T-helper 2 cell treated with Interferon-gamma antibody and Interleukin-4, amounts not matched to agents 100 ng/mL and 5 ng/mL, for 36 hours (primary cell): Measurements from ENCODE around the gene PTPRN2. TPM values are rescaled to one million over a fixed set of nuclear protein-coding genes. Genes with fewer than 3 reads are reported as not detected.
"Not testable (repeated sequence)": the region's sequence is repeated elsewhere in the genome, so short reads cannot be mapped to it uniquely, and the experiment has no call there.

Experiments
- intact Hi-C: fragments of 100-400 bp; cut with micrococcal nuclease; formaldehyde crosslinking; loops from one replicate; pipeline ENCODE4 v1.15.1; 2023
- total RNA-seq: library from RNA; stranded (reverse); gene quantifications from 2 replicates; pipeline ENCODE4 v1.2.3, GENCODE V29; 2022

PTPRN2 gene
- total RNA-seq, 1 donor from 2014 or later, result 5.1 TPM

- intact Hi-C loops, result no loop called here
Observed at GRCh38 chr7:157729566-157729965, 858.1 kb downstream of the PTPRN2 start.

DNA sequence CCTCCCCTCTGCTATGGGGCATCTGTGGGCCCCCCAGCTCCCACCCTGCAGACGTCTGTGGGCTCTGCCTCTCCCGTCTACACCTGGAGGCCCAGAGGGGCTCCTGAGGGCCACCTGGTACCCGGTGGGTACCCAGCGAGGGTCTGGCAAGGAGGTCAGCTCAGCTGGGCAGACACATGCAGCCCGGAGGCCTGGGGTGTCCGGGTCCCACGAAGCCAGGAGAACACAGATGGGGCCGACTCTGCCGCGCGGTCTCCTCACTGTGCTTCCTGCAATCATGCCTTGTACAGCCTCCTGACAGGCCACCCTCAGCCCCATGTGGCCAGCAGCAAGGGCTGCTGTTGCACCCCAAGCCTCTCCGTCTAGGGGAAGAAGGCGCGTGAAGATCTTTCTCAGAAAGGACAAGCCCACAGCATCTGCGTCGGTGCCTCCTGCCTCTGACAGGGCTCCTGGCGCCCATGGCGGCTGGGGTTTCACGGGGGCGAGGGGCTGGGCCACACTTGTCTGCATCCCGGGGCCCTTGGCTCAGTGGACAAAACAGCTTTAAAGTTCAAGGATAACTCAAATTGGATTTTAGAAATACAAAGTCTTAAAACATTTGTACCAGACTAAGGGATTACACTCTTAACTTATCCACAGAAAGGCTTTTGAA lies 859.5 kb downstream of the PTPRN2 start:
- intact Hi-C loops, result no loop called here

GRCh38 chr7:157726764-157727163 lies 860.9 kb downstream of the PTPRN2 start:
- intact Hi-C loops, result no loop called here

GRCh38 chr7:157725312-157725711 lies 862.3 kb downstream of the PTPRN2 start:
- intact Hi-C loops, result not testable (repeated sequence)

GRCh38 chr7:157723205-157723604 lies 864.4 kb downstream of the PTPRN2 start:
- intact Hi-C loops, result no loop called here

GRCh38 chr7:157722137-157723060 lies 865.2 kb downstream of the PTPRN2 start:
- intact Hi-C loops, result no loop called here

DNA sequence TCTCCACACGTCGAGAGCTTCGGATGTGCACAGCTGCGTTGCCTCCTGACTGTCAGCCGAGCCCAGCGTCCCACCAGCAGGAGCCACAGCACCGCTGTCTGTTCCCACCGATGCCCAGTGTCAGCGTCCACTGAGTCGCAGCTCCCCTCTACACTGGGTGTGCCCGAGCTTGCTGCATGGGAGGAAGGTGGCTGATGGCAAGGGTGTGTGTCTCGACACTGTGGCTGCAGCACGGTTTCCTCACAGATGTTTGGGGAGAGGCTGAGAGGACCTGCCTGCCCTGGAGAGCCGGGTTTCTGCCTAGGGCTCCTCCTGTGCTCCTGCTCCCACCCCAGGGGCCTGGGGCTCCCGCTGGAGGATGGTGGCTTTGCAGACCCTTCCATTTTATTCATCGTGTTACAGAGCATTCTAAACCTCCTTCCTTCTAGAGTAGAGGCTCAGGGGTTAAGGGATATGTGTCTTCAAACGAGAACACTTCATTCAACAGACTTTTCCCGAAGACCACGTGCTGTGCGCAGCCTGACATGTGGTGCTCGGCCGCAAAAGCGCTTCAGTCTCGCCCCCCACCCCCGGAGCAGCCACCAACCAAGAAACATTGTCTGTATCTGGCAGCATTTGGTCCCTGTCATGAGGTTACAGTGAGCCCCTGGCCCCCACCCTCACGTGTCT lies 866.0 kb downstream of the PTPRN2 start:
- intact Hi-C loops, result no loop called here

GRCh38 chr7:157719705-157720655 lies 867.6 kb downstream of the PTPRN2 start:
- intact Hi-C loops, result no loop called here

- intact Hi-C loops, result no loop called here
Observed at GRCh38 chr7:157719008-157719682, 868.5 kb downstream of the PTPRN2 start.

- intact Hi-C loops, result no loop called here
Observed at GRCh38 chr7:157718303-157719007, 869.2 kb downstream of the PTPRN2 start.

DNA sequence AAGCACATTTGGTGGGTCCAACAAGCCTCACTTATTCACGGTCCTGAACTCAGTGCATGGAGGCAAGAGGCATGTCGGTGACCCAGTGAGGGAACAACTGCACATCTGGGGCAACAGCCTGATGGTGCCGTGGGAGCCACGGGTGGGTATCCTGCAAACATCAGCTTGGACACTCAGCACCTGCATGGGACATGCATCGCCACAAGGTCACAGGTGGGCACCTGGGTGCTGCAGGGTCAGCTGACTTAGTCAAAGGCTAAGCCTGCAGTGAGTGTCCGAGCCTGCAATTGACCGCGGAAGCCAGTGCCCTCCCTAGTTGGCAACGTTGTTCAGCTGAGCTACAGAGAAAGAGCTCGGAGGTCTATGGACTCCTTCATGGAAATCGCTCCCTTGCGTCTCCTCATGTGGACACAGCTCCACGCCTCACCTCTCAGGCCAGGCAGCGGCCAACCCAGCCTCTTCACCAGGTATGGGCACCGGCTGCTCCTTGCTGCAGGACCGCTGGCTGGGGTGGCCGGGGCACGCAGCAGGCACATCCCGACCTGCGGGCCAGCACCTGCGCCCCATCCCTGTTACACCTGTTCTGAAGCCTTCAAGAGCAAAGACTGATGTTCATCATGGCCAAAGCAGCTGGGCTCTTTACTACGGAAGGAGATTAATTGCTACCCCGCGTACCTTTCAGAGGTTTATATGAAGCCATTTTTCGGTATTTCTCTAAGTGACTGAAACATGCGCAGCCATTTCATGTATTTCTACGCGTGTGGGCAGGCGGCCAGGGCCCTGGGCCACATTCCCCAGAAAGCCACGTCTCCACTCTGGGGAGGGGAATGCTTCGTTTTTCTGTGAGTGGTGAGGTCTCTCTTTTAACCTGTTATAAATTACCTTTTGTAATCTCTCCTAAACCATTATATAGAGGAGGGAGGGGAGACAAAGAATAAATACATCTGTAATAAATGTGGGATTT lies 870.1 kb downstream of the PTPRN2 start:
- intact Hi-C loops, result no loop called here

DNA sequence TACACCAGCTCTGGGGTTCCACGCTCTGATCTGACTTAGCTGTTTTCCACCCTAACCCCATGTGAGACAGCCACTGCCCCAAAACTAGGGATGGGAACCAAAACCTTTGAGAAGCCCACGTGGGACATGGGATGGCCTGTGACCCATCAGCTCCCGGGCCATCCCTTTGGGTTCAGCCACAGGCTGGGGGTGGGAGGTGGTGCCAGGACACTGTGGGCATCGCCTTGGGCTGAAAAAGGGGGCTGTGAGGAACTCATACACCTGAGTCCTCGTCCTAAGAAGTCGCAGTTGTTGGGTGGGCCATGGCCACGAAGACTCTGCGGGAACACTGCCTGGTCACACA lies 871.7 kb downstream of the PTPRN2 start:
- intact Hi-C loops, result no loop called here

DNA sequence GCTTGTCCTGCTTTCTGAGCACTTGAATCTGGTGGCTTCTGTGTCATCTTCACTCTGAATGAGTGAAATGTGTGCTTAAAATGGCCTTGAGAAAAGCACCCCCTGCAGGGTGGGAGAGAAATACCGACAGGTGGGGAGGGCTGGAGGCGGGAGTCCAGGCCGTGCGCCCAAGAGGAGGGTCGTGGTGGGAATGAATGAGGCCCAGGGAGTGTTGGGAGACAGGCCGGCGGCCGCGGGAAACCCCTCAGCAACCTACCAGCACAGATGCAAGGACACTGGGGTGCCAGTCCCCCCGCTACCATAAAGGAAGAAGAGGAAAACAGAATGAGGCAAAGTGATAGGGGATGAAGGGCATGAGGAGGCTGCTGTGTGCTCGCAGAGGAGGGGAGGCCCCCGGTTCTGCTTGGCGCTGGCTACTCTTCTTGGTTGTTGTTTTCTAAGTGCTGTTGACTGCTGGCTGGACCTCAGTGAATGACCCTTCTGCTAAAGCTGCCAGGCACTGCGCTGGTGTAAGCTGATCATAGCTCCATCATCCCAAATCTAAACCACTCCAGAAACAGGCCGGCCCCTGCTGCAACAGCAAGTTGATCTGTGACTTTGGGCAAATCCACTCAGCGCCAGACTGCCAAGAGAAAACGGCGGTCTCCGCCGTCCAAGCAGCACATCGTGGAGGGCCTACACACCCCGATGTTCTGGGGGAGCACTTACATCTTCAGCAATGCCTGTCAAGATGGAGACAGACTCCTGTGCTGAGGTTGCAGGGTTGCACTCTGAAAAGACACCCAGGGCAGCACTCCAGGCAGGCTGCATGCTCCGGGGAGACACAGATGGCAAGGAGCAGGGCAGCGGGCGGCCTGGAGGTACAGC lies 872.3 kb downstream of the PTPRN2 start:
- intact Hi-C loops, result no loop called here

GRCh38 chr7:157714166-157715070 lies 873.2 kb downstream of the PTPRN2 start:
- intact Hi-C loops, result no loop called here

- intact Hi-C loops, result no loop called here
Observed at GRCh38 chr7:157713591-157713990, 874.0 kb downstream of the PTPRN2 start.

DNA sequence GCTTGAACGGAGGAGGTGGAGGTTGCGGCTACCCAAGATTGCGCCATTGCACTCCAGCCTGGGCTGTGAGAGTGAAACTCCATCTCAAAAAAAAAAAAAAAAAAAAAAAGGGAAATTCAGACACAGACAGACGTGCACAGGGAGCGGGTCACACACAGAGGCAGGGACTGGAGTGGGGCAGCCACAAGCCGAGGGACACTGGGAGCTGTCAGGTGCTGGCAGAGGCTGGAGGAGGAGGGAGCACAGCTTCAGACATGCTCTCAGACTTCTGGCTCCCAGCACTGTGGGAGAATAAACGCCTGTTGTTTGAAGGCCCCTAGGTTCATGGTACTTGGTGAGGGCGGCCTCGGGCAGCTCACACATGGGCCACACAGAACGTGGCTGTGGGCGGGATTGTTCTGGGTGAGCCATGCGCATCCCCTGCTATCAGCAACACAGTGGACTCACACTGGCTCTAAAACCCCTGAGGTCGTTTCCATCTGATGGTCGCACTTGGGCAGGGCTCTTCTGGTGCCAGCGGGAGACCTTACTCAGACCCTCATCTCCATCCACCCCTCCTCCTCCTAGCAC lies 874.9 kb downstream of the PTPRN2 start:
- intact Hi-C loops, result no loop called here
